Panc1 (cell line): Measurements from ENCODE around the gene UGT1A4. TPM values are rescaled to one million over a fixed set of nuclear protein-coding genes. Genes with fewer than 3 reads are reported as not detected.

ENCODE experiments used
- ATAC-seq: fragments of 200-7000 bp; cut with Tn5 transposase; 2 replicates; pipeline ENCODE4 v1.9.1; 2020; ENCODE audit warnings: mild to moderate bottlenecking, moderate library complexity
- BruUV-seq: library from RNA; stranded (reverse); fragments of 400-500 nt; replicated peaks from 2 replicates; lab custom pipeline; 2021; lab: Mats Ljungman, UMichigan
- CTCF ChIA-PET: fragments of 300-600 bp; sonication (Branson Sonifier 250); formaldehyde crosslinking; loops from one replicate; lab custom pipeline; 2022; ENCODE audit warnings: antibody characterized with exemption; lab: Charles Lee
- POLR2A ChIA-PET: fragments of 300-600 bp; sonication (Branson Sonifier 250); formaldehyde crosslinking; loops from one replicate; lab custom pipeline; 2022; ENCODE audit warnings: antibody characterized with exemption; lab: Charles Lee
- DNase-seq: peaks from one replicate; pipeline ENCODE4 v3.0.0-alpha.2; 2010; ENCODE audit warnings: low read depth, low spot score
- H3K27ac ChIP-seq: 2 replicates; pipeline ENCODE4 v1.5.1; 2011; ENCODE audit warnings: mild to moderate bottlenecking, low read length, inconsistent platforms
- H3K27me3 ChIP-seq: fragments of 200-500 bp; sonication (Bioruptor generic); 2 replicates; pipeline ENCODE4 v1.6.0; 2014; ENCODE audit warnings: low read length, inconsistent platforms; ENCODE audit not compliant: control insufficient read depth, insufficient read depth
- H3K36me3 ChIP-seq: fragments of 200-500 bp; sonication (Bioruptor generic); 2 replicates; pipeline ENCODE4 v1.5.1; 2014; ENCODE audit warnings: inconsistent platforms, mild to moderate bottlenecking, low read length, moderate library complexity; ENCODE audit not compliant: control insufficient read depth, insufficient read depth
- H3K4me1 ChIP-seq: 2 replicates; pipeline ENCODE4 v1.5.1; 2011; ENCODE audit warnings: inconsistent platforms, mild to moderate bottlenecking, low read length, moderate library complexity; ENCODE audit not compliant: control insufficient read depth, insufficient read depth
- H3K4me3 ChIP-seq, 2 experiments: 2 replicates each; pipeline ENCODE4 v1.5.1; 2011 to 2012; ENCODE audit warnings: low read depth in 2 of 2, low read length in 2 of 2, mild to moderate bottlenecking in 2 of 2, inconsistent platforms in 1 of 2, moderate library complexity in 1 of 2
- H3K9me3 ChIP-seq: fragments of 200-500 bp; sonication (Bioruptor generic); 2 replicates; pipeline ENCODE4 v1.5.1; 2014; ENCODE audit warnings: low read depth, mild to moderate bottlenecking, inconsistent platforms, low read length, moderate library complexity; ENCODE audit not compliant: control insufficient read depth, insufficient read depth
- POLR2AphosphoS5 ChIP-seq: IDR thresholded peaks from 2 replicates; pipeline ENCODE4 v1.6.1; 2012; ENCODE audit warnings: mild to moderate bottlenecking, low read depth, low read length, moderate library complexity
- SIN3A ChIP-seq: IDR thresholded peaks from 2 replicates; pipeline ENCODE4 v1.6.1; 2012; ENCODE audit warnings: low read depth, mild to moderate bottlenecking, low read length, moderate library complexity, borderline replicate concordance; ENCODE audit not compliant: insufficient read depth
- TCF7L2 ChIP-seq: IDR thresholded peaks from 2 replicates; pipeline ENCODE4 v1.6.1; 2011; ENCODE audit warnings: mild to moderate bottlenecking, low read depth, low read length, inconsistent platforms
- in situ Hi-C: cut with HindIII; loops from 2 replicates; pipeline ENCODE4 v1.10.0; 2016; ENCODE audit warnings: low sequenced_read_pairs, low pct_unique_long_range_greater_than_20kb
- intact Hi-C: fragments of 100-400 bp; cut with micrococcal nuclease; formaldehyde crosslinking; loops from one replicate; pipeline ENCODE4 v1.10.0; 2022; ENCODE audit not compliant: unreplicated experiment
- total RNA-seq: library from RNA; stranded (reverse); gene quantifications from one replicate; pipeline ENCODE4 v1.2.1, GENCODE V29; 2021; ENCODE audit not compliant: unreplicated experiment
- TF ChIP-seq, protein P1 (sequence below): fragments of 450-650 bp; IDR thresholded peaks from 2 replicates; pipeline ENCODE4 v1.5.1; 2017; ENCODE audit warnings: mild to moderate bottlenecking
- TF ChIP-seq, protein P2 (sequence below), 2 experiments: IDR thresholded peaks; 2 replicates each; pipeline ENCODE4 v1.6.1; 2011 to 2012; ENCODE audit warnings: low read depth in 2 of 2, control low read depth in 1 of 2, low read length in 1 of 2, mild to moderate bottlenecking in 1 of 2, moderate library complexity in 1 of 2; ENCODE audit not compliant: insufficient read depth in 1 of 2

Gene UGT1A4
- total RNA-seq, 1 experiment from 2014 or later = not detected

DNA sequence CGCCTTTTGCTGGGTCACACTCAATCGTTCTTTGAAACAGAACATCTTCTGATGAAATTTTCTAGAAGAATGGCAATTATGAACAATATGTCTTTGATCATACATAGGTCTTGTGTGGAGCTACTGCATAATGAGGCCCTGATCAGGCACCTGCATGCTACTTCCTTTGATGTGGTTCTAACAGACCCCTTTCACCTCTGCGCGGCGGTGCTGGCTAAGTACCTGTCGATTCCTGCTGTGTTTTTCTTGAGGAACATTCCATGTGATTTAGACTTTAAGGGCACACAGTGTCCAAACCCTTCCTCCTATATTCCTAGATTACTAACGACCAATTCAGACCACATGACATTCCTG is 5.3 kb upstream of the UGT1A4 start:
- in situ Hi-C loops (no loop called here), intact Hi-C loops (no loop called here)
- ATAC-seq (no peak), DNase-seq (no peak)
- Histone ChIP-seq H3K9me3 (no peaks in the 10 kb centered on the region), H3K27ac (no peak overlapping the region), H3K4me1 (no peaks in the 10 kb centered on the region; the same call in 1 of the 2 replicates), H3K4me3 (no peak overlapping the region), H3K36me3 (no peaks in the 10 kb centered on the region), H3K27me3 (no peaks in the 10 kb centered on the region)
- ChIA-PET POLR2A (no interaction called here), CTCF (no interaction called here)
- BruUV-seq = no TSS peak
- TF ChIP-seq TCF7L2 = no peak
- TF ChIP-seq, protein P1, sequence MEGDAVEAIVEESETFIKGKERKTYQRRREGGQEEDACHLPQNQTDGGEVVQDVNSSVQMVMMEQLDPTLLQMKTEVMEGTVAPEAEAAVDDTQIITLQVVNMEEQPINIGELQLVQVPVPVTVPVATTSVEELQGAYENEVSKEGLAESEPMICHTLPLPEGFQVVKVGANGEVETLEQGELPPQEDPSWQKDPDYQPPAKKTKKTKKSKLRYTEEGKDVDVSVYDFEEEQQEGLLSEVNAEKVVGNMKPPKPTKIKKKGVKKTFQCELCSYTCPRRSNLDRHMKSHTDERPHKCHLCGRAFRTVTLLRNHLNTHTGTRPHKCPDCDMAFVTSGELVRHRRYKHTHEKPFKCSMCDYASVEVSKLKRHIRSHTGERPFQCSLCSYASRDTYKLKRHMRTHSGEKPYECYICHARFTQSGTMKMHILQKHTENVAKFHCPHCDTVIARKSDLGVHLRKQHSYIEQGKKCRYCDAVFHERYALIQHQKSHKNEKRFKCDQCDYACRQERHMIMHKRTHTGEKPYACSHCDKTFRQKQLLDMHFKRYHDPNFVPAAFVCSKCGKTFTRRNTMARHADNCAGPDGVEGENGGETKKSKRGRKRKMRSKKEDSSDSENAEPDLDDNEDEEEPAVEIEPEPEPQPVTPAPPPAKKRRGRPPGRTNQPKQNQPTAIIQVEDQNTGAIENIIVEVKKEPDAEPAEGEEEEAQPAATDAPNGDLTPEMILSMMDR = no peak
- TF ChIP-seq, protein P2, sequence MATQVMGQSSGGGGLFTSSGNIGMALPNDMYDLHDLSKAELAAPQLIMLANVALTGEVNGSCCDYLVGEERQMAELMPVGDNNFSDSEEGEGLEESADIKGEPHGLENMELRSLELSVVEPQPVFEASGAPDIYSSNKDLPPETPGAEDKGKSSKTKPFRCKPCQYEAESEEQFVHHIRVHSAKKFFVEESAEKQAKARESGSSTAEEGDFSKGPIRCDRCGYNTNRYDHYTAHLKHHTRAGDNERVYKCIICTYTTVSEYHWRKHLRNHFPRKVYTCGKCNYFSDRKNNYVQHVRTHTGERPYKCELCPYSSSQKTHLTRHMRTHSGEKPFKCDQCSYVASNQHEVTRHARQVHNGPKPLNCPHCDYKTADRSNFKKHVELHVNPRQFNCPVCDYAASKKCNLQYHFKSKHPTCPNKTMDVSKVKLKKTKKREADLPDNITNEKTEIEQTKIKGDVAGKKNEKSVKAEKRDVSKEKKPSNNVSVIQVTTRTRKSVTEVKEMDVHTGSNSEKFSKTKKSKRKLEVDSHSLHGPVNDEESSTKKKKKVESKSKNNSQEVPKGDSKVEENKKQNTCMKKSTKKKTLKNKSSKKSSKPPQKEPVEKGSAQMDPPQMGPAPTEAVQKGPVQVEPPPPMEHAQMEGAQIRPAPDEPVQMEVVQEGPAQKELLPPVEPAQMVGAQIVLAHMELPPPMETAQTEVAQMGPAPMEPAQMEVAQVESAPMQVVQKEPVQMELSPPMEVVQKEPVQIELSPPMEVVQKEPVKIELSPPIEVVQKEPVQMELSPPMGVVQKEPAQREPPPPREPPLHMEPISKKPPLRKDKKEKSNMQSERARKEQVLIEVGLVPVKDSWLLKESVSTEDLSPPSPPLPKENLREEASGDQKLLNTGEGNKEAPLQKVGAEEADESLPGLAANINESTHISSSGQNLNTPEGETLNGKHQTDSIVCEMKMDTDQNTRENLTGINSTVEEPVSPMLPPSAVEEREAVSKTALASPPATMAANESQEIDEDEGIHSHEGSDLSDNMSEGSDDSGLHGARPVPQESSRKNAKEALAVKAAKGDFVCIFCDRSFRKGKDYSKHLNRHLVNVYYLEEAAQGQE (IDR thresholded peaks at IDR 0.05; ENCODE audit: insufficient read depth in 1 of 2, low read depth in 2 of 2, low read length in 1 of 2) = no peak
- no peak for TF ChIP-seq SIN3A
- TF ChIP-seq POLR2AphosphoS5 = no peak

DNA sequence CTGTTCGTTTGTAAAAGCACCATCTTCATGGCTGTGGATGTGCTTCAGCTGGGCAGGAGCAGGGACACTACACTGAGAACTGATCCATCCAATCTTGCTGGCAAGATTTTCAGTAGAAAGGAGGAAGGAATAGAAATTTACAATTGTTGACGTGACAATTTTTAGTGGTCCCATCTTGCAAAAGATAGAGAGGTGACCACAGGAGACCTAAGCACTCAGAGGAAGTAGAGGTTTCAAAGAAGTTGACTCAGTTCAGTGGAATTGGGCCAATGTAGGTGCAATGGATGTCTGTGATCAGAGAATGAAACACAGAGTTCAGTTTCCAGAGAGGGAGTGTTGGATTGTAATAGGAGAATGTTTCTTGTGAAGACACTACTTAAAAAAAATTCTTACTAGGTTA is 4.4 kb upstream of the UGT1A4 start:
- BruUV-seq = no TSS peak
- no peak for TF ChIP-seq SIN3A
- TF ChIP-seq, protein P1 = no peak
- no peak for TF ChIP-seq POLR2AphosphoS5
- TF ChIP-seq TCF7L2 = no peak
- TF ChIP-seq, protein P2 (IDR thresholded peaks at IDR 0.05; ENCODE audit: insufficient read depth in 1 of 2, low read depth in 2 of 2, low read length in 1 of 2) = no peak
- ChIA-PET POLR2A (no interaction called here), CTCF (no interaction called here)
- H3K4me1 ChIP-seq = no peaks in the 10 kb centered on the region; the same call in 1 of the 2 replicates
- no peak overlapping the region for H3K27ac ChIP-seq
- no peaks in the 10 kb centered on the region for H3K9me3 ChIP-seq
- H3K4me3 ChIP-seq = no peak overlapping the region
- ATAC-seq (no peak), DNase-seq (no peak)
- H3K36me3 ChIP-seq = no peaks in the 10 kb centered on the region
- in situ Hi-C loops = no loop called here
- intact Hi-C loops = no loop called here
- no peaks in the 10 kb centered on the region for H3K27me3 ChIP-seq
